Gastroesophageal sphincter (tissue), 3 donors: ENCODE measurements around the gene CPOX.

Experiments used
- POLR2A ChIP-seq, 2 donors: fragments of 450-650 bp; IDR thresholded peaks; one replicate each; pipeline ENCODE4 v1.6.1; 2017; ENCODE audit warnings: antibody characterized with exemption in 2 of 2, mild to moderate bottlenecking in 2 of 2, moderate library complexity in 1 of 2
- POLR2AphosphoS5 ChIP-seq: sonication (generic); formaldehyde crosslinking; IDR thresholded peaks from one replicate; pipeline ENCODE4 v1.6.1; 2017; ENCODE audit warnings: antibody characterized with exemption
- TF ChIP-seq, protein P1 (sequence below), 4 experiments: fragments of 200-600 bp in 2 of 4; fragments of 450-650 bp in 2 of 4; sonication (generic) in 1 of 4; IDR thresholded peaks; one replicate each; pipeline ENCODE4 v1.5.1; 2017 to 2019; ENCODE audit warnings: antibody characterized with exemption in 4 of 4, mild to moderate bottlenecking in 2 of 4, moderate library complexity in 2 of 4

DNA sequence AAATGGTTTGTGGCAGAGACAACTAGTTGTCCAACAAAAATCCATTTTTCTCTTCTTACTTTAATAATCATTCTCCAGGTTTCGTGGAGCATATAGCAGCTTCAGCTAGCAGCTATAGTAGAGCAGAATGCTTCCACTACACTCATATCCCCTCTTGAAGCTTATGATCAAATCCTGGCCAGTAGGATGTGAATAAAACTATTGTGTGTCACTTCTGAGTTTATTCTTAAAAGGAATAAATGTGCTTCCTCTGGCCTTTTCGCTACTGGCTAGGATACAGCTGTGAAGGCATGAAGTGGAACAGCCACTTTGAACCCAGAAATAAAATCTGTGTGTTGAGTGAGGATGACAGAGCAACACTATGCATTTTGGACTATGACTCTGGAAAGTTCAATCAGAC lies 7.8 kb upstream of the CPOX start:
- TF ChIP-seq, protein P1, sequence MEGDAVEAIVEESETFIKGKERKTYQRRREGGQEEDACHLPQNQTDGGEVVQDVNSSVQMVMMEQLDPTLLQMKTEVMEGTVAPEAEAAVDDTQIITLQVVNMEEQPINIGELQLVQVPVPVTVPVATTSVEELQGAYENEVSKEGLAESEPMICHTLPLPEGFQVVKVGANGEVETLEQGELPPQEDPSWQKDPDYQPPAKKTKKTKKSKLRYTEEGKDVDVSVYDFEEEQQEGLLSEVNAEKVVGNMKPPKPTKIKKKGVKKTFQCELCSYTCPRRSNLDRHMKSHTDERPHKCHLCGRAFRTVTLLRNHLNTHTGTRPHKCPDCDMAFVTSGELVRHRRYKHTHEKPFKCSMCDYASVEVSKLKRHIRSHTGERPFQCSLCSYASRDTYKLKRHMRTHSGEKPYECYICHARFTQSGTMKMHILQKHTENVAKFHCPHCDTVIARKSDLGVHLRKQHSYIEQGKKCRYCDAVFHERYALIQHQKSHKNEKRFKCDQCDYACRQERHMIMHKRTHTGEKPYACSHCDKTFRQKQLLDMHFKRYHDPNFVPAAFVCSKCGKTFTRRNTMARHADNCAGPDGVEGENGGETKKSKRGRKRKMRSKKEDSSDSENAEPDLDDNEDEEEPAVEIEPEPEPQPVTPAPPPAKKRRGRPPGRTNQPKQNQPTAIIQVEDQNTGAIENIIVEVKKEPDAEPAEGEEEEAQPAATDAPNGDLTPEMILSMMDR (IDR thresholded peaks at IDR 0.05) = no peak
- TF ChIP-seq POLR2A (IDR thresholded peaks at IDR 0.05) = no peak
- no peak for TF ChIP-seq POLR2AphosphoS5
